ELR (cell line): Measurements from ENCODE around the gene HCN2.

Experiments used
- DNase-seq: peaks from one replicate; pipeline ENCODE4 v3.0.0-alpha.2; 2015; ENCODE audit warnings: low read depth

The HCN2 gene

GRCh38 chr19:571566-571974 is 18.1 kb upstream of the HCN2 start:
- DNase-seq: peak; percentile 64

GRCh38 chr19:572140-572742 is 17.4 kb upstream of the HCN2 start, which contains the start of gene BSG:
Gene BSG, plus strand, starts transcription at chr19:572596. Its CDS starts 39 bp downstream, at chr19:572635.
- peak; percentile 99 for DNase-seq

GRCh38 chr19:572743-573518 is 16.8 kb upstream of the HCN2 start:
- peak; percentile 80 for DNase-seq

GRCh38 chr19:573519-573825 is 16.2 kb upstream of the HCN2 start:
- DNase-seq: no peak

- peak; percentile 37 for DNase-seq
Measured at GRCh38 chr19:574658-575526, 14.8 kb upstream of the HCN2 start.

GRCh38 chr19:575527-576506 is 13.9 kb upstream of the HCN2 start:
- peak; percentile 75 for DNase-seq

- no peak for DNase-seq
Measured at GRCh38 chr19:576768-577438, 12.8 kb upstream of the HCN2 start.

- no peak for DNase-seq
Measured at GRCh38 chr19:577439-578392, 12.0 kb upstream of the HCN2 start.

GRCh38 chr19:579111-579841 is 10.4 kb upstream of the HCN2 start:
- no peak for DNase-seq

- no peak for DNase-seq
Measured at GRCh38 chr19:579842-580155, 9.9 kb upstream of the HCN2 start.

- no peak for DNase-seq
Measured at GRCh38 chr19:580274-580835, 9.3 kb upstream of the HCN2 start.

GRCh38 chr19:581399-582111 is 8.1 kb upstream of the HCN2 start:
- DNase-seq: no peak

GRCh38 chr19:582497-583197 is 7.0 kb upstream of the HCN2 start:
- DNase-seq: peak; percentile 84

- no peak for DNase-seq
Measured at GRCh38 chr19:583198-583967, 6.3 kb upstream of the HCN2 start.

- no peak for DNase-seq
Measured at GRCh38 chr19:583968-584239, 5.8 kb upstream of the HCN2 start.

GRCh38 chr19:584240-585001 is 5.3 kb upstream of the HCN2 start:
- peak; percentile 59 for DNase-seq
